NCI-H2227 treated with DMSO at 0.1 percent for 48 hours (cell line): ENCODE results near the gene DMRTA2.

Experiments used
- DNase-seq: peaks from one replicate; lab custom pipeline; 2025; lab: John Stamatoyannopoulos, UW

DMRTA2 gene

GRCh38 chr1:50424045-50424883, 1.0 kb upstream of the DMRTA2 start:
- no peak for DNase-seq

- DNase-seq = no peak
These were observed 392 bp upstream of the DMRTA2 start for GRCh38 chr1:50423670-50424000.

- no peak for DNase-seq
These were observed 633 bp downstream of the DMRTA2 start for GRCh38 chr1:50422675-50422945.

DNA sequence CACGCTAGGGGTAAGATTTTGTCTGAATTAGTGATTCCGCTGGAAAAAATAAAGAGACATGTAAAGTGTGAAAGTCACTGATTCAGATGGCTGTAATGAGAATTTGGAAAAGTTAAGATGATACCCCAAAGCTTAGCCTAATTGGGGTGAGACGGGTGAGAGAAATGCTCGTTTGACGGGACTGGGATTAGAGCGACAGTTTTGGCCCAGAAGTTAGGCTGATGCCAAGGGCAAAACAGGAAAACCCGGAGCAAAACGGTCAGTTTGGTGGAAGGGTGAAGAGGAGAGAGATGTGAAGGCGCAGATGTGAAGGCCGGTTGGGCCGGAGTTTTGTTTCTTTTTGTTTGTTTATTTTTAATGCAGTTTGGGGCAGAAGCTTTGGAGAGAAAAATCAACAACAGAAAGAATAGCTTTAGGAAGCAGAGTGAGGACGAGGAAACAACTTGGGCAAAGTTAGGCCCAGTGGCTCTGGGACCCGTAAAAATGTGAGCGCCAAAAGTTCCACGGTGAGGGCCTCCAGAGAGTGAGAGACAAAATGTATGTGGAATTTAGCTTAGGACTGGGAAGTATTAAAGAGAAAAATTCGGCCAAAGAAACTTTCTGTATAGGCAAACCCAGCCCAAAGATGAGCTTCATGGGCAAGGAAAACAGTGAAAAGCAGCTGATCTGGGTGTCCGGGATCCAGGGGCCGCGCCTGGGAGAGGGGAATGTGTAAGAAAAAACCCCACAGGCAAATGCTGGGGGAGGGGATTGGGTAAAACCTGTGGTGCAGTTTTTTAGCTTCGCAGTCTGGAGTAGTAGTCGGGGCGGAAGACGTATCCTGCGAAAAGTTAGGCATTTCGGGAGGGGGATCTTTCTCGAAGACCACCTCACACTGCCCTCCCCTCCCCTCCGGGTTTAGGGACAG, 1.2 kb downstream of the DMRTA2 start:
- no peak for DNase-seq

- no peak for DNase-seq
These were observed 1.9 kb downstream of the DMRTA2 start for GRCh38 chr1:50421366-50421748.

DNA sequence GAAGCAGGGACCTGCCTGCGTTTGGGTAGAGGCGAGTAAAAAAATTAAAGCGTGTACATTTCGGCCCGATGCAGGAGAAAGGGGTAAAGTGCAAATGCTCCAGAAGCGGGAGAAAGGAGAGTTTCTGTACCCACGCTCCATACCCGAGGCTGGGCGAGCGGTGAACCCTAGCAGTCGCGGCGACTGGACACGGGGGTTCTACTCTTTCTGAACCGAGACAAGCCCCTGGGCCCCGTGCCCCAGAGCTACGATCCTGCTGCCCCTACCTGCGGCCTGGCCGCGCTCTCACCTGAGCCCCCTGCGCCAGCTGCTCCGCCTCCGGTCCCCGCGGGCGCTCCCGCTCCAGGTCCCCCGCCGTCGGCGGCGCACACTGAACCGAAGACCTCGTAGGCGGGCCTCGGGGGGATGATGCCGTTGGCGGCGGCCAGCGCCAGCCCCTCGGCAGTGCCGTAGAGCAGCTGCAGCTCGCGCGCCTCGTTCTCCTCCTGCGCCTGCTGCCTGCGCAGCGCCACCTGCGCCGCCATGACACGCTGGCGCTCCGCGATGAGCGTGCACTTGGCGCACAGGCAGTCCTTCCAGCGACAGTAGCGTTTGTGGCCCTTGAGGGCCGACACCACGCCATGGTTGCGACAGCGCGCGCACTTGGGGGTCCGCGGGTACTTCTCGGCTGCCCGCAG, 2.4 kb downstream of the DMRTA2 start:
- DNase-seq = no peak

GRCh38 chr1:50419907-50420677, 3.2 kb downstream of the DMRTA2 start:
- DNase-seq = no peak

DNA sequence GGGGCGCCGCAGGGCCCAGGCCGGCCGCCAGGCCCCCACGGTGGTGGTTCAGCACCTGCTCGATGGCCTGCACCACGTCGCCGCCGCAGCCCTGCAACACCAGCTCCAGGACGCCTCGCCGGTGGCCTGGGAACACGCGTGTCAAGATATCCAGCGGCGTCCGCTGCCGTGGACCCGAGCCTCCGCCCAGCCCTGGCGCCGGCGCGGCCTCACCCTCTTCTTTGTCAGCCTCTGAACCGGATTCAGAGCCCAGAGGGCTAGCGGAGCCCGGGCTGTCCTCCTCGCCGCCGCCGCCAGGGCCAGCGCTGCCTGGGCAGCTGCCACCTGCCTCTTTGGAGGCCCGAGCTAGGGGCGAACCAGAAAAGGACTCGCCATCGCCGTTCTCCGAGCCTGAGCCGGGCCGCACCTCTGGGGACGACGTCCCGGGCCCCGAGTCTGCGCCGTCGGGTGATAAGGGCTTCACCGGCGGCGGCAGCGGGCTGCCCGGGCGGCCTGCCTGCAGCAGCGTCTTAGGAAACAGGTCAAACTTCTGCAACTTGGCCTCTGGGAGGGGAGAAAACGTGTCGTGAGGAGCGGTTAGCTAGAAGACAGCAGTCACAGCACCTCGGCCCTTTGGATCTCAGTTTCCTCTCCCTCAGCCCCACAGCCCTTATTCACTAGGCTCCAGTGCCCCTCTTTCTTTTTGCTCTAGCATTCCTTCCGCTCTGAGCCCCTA, 3.9 kb downstream of the DMRTA2 start:
- no peak for DNase-seq

DNA sequence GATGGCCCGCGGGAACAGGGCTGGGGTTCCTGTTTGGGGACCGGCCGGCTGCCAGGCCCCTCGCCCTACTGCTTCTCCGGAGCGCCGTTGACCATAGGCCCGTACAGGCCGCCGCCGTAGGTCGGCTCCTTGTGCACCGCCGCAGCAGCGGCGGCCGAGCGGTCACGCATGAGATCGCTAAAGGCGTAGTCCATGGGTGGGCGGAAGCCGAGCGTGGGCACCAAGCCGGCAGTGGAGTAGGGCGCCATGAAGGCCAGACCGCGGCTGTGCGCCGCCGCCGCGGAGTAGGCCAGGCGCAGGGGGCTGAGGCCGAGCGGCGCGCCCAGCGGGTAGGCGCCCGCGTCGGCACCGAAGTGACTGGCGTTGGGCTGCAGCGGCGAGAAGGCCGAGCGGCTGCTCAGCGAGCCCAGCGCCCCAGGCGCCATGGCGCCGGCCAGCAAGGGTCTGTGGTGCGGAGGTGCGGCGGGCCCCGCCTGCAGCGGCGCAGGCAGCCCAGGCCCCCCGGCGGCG, 4.6 kb downstream of the DMRTA2 start:
- no peak for DNase-seq

DNA sequence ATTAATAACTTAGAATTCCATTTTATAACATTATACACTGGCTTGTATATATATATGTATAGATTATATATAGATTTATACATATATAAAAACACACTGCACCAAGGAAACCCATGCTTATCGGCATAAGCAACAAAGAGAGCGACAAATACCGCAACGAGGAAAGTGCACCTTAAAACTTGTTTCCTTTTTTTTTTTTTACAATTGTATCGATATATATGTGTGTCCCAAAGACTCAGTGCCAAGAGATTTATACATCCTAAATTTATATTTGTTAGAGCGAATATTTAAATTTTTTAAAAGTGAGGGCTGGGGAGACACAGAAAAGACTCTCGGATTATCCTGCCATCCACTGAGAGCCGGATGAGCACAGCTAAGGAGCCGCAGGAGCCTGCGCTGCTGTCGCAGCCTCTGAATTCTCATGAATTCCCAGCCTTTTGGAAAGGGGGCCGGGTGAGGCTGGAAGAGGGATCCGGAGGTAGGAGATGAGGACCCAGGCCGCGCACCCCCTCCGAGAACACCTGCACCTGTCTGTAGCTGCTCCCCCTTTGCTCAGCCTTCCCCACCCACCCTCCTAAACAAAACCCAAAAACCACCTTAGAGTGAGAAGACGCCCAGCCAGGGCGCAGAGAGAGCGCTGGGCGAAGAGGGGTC, 5.2 kb downstream of the DMRTA2 start:
- no peak for DNase-seq

GRCh38 chr1:50417507-50417906, 5.7 kb downstream of the DMRTA2 start:
- DNase-seq = no peak

DNA sequence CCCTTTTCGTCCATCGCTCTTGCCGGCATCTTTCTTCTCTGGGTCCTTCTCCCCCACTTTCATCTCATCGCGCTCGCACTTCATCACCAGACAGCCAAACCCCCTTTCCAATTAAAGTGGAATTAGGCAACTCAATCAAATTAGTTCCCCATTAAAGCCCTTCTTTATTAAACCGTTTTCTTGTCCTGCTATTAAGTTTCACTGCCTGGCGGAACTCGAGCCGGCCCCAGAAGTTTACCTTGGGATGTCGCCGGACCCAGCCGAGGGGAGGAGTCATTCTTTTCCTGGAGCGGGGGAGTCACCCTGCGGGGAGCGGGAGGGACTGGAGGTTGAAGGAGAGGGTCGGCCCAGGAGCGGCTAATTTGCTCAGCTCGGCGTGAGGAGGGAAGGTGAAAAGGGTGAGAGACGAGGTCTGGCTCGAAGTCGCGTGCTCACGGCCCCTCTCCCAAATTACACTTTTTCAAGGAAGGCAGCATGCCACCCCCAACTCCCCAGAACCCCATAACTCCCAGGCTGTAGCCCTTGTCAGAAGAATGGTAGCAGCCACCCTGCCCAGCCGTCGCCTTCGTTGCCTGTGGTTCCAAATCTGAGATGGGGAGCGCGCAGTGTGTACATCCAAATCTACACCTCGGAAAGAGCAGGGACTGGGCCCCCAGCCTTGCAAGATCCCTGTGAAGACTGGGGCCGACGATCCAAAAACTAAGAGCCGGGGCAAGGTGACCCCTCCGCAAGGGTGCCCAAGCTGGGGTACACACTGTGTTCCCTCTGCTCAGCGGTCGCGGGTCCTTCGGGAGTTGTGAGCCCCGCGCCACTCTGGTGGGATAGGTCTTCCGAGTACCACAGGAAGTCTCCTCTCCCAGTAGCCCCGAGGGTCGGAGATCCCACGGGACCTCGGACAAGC, 6.4 kb downstream of the DMRTA2 start:
- DNase-seq = no peak

DNA sequence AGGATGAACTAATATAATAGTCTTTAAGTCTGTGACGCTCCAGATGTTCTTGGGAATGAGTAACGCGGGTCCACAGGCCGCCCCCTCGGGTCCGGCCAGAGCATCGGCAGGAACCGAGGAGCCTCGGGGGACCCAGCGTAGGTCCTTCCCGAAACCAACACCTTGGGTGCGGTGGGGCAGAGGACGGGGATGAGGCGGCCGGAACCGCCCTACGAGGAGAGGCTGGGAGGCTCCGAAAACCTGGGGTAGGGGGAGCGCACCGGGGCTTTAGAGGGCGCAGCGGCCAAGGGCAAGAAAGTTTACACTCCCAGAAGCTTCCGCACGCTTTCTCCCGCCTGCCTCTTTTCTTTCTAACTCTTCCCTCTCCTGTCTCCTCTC, 7.1 kb downstream of the DMRTA2 start:
- DNase-seq = no peak

DNA sequence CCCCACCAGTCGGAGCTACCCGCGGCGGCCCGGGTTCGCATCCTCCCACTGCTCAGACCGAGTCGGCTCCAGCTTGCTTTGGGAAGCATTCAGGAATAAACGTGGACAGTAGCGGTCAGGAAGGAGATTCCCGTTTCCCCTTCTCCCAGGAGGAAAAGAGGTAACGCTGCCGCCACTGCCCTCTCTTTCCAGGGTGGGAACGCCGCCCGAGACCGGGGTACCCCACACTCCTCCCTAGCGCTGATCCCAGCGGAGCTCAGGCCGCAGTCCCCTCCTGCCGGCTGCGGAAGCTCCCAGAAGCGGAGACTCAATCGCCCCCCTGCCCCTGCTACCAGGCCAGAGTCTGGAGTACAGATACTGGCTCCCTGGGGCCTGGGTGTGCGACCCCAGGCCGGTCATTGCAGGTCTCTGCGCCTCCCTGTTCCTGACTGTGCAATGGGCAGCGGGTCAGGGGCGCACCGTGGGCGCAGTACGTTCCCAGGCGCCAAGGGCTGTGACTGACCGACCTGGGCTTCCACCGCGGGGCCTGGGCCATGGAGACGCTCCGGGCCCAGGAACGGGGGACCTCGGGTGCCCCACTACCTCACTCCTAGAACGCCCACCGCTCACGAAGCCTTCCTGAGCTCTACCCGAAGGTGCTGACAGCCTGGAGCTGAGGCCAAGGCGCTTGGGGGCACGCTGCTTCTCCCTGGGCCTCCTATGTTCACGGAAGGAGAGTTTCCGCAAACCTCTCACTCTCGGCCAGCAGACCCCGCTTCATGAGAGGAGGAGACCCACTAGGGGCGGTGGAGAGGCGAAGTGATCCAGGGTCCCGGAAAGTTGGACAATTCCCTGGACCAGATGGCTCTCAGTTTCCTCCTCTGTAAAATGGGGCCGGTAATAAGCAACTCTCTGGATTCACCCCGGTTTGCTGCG, 7.8 kb downstream of the DMRTA2 start:
- no peak for DNase-seq

- no peak for DNase-seq
These were observed 8.4 kb downstream of the DMRTA2 start for GRCh38 chr1:50414853-50415234.

- no peak for DNase-seq
These were observed 10.3 kb downstream of the DMRTA2 start for GRCh38 chr1:50412813-50413476.

DNA sequence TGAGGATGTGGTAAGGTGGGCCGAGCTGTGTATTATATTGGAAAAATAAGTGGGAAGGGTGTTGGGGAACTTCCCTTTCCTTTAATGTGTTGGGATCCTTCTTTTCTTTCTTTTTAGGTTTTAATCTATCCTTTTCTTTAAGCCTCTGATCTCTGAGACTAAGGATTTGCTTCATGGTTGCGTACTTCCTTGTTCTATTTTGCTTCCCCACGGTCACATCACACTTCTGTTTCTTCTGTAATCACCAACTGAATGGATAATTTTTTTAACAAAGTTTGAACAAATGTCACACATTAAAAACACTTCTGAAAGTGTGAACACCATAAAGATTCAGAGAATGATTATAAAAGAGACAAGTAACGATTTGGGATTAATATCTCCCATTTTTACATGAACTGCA, 17.4 kb downstream of the DMRTA2 start:
- DNase-seq = no peak

DNA sequence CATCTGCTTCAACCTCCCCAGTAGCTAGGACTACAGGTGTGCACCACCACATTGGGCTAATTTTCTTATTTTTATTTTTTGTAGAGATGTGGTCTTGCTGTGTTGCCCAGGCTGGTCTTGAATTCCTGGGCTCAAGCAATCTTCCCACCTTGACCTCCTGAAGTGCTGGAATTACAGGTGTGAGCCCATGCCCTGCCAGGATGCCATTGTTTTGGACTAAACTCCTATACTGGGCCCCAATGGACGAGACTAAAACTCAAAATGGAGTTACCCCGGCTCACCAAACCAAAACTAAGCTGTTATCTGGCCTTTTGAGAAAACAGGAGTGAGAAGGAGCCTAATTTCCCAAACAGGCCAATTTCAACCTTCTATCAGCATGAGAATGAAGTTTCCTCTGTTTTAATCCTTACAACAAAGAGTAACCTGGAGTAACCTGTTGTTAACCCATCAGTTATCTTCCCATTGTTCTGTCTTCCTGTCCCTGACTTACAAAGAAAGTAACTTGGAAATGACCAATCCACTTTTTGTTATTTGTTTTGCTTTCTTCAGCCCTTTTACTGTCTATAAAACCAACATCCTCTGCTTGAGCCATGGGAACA, 29.6 kb downstream of the DMRTA2 start:
- no peak for DNase-seq
